NCI-H1092 treated with DMSO at 0.1 percent for 48 hours (cell line): ENCODE measurements around the gene TINAGL1.

Experiments used
- DNase-seq: peaks from one replicate; lab custom pipeline; 2025; lab: John Stamatoyannopoulos, UW

Gene TINAGL1, protein sequence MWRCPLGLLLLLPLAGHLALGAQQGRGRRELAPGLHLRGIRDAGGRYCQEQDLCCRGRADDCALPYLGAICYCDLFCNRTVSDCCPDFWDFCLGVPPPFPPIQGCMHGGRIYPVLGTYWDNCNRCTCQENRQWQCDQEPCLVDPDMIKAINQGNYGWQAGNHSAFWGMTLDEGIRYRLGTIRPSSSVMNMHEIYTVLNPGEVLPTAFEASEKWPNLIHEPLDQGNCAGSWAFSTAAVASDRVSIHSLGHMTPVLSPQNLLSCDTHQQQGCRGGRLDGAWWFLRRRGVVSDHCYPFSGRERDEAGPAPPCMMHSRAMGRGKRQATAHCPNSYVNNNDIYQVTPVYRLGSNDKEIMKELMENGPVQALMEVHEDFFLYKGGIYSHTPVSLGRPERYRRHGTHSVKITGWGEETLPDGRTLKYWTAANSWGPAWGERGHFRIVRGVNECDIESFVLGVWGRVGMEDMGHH

DNA sequence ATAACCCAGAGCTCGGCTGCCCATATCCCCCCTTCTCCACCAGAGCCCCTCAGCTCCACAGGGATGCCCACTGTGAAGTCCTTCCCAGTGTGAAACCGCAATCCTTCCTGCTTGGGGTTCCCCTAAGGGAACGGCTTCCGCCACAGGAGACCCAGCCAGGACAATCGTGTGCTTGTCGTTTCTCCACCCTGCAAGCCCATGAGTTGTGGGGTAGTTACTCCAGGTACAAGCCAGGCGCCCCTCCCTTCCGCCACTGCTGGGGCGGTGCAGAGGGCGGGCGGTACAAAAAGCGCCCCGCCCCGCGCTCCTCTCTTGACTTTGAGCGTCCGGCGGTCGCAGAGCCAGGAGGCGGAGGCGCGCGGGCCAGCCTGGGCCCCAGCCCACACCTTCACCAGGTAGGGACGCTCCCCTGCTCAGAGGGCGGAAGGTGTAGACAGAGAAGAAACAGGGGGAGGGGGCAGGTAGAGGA is at the start of gene TINAGL1:
Gene TINAGL1 (plus strand): TSS at position 315 of the 469 bp plus-strand sequence. CDS start 634 bp downstream, outside the sequence.
- DNase-seq: no peak

DNA sequence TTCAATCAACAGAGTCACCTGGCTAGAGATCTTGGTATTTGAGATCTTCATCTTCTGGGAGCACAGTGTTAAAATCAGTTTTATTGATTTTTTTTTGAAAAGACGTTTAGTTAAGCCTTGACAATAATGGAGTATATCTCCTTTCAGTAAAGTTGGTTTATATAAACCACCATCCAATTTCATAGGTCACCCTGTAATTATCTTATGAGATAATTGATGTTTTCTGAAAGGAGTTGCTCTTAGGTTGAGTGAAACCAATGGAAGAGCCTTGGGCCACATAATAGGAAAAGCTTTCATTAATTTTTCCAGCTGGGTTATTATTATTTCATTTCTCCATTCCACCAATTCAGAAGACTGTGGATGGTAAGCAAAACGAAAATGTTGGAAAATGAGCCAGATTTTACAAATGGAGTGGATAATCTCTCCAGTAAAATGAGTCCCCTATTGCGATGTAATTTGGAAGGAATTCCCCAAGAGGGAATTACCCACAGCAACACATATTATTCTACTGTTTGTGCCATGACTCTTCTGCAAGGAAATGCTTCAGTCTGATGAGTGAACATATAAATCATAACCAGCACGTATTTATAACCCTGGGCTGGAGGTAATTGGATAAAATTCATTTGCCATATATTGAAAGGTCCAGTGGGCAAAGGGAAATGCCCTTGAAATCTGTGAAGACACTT is 46.2 kb upstream of the TINAGL1 start:
- DNase-seq: no peak

DNA sequence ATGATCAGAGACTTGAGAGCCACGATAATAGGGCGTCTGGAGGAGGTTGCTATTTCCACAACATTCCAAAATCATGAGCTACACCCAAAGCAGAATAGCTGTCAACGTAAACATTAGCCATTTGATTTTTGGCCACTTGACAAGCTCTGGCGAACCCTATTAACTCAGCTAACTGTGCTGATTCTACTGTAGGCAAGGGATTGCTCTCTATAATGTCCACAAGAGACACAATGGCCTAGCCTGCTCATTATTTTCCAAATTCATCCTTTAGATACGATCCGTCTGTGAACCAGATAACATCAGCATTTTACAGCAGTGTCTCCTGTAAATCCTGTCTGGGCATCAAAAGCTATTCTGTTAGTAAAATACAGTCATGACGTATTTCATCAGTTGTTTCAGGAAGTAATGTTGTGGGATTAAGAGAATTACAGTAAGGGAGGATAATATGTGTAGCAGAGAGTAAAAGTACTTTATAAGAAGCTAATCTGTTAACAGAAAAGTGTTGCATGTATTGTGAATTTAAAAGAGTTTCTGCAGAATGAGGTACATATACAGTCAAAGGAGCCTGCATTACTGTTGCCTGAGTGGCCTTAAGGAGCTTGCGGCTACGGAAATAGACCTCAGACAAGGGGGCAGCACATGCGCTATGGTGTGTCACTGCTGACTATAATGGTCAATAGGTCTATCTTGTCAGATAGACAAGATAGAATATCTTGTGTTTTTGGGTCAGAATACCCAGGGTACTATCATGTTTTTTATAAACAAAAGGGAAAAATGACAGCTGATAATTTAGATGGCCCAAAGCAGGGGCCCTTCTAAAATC is 44.9 kb upstream of the TINAGL1 start:
- DNase-seq: no peak

- no peak for DNase-seq
Observed at GRCh38 chr1:31532173-31532572, 44.1 kb upstream of the TINAGL1 start.

- DNase-seq: no peak
Observed at GRCh38 chr1:31535561-31535960, 40.8 kb upstream of the TINAGL1 start.

GRCh38 chr1:31539329-31539728 is 37.0 kb upstream of the TINAGL1 start:
- no peak for DNase-seq

- no peak for DNase-seq
Observed at GRCh38 chr1:31541194-31541593, 35.1 kb upstream of the TINAGL1 start.

DNA sequence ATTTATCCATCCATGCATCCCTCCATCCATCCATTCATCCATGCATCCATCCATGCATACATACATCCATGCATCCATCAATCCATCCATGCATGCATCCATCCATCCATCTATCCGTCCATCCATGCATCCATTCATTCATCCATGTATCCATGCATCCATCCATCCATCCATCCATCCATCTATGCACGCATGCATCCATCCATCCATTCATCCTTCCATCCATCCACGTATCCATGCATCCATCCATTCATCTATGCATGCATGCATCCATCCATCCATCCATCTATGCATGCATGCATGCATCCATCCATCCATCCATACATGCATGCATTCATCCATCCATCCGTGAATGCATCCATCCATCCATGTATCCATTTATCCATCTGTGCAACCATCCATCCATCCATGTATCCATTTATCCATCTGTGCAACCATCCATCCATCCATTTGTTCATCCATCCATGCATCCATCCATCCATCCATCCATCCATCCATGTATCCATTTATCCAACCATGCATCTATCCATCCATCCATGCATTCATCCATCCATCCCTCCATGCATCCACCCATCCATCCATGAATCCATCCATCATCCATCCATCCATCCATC is 30.3 kb upstream of the TINAGL1 start:
- no peak for DNase-seq

DNA sequence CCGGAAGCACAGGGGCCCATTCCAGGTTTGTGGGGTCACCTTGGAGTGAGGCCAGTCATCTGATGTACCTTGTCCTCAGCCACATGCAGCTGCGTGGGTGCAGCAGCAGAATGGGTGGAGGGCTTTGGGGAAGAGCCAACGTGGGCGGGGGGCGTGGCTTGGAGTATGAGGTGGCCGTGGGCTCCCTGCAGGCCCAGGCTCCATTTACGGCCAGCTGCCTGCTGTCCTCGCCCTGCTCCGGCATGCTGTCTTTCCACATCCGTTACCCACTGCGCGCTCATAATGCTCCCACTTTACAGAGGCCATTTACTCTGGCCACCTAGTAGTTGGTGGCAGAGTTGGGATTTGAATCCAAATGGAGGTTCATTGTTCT is 27.8 kb upstream of the TINAGL1 start:
- no peak for DNase-seq

GRCh38 chr1:31548907-31549808 is 27.2 kb upstream of the TINAGL1 start:
- peak; percentile 77 for DNase-seq

DNA sequence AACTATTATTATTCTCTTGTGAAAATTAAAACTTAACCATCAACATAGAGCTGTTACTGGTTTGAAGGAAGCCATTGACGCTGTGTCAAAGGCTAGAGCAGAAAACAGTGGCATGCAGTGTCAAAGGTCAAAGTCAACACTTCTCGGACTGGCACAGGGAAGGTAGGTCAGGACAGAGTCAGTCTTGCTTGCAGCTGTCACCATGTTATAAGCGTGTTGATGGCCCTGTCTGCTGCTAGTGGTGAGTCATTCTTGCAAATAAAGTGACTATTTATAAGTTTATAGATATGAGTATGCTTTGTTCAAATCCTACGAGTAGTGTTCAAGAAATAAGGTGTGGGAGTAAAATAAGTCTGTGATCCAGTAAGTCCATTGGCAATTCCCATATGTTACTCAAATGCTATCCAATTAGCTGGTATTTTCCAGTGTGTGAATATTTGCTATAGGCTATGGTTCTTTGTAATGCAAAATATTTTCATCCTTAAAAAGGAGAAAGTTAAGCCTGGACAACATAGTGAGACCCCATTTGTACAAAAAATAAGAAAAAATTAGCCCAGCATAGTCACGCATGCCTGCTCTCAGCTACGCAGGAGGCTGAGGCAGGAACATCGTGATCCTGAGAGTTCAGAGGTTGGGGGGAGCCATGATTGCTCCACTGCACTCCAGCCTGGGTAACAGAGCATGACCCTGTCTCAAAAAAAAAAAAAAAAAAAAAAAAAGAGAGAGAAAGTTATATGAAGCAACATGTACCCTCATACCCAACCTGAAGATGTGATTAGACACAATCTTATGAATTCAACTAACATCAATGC is 26.3 kb upstream of the TINAGL1 start:
- DNase-seq: no peak

GRCh38 chr1:31551208-31551607 is 25.1 kb upstream of the TINAGL1 start:
- DNase-seq: no peak

- DNase-seq: no peak
Observed at GRCh38 chr1:31552489-31552888, 23.8 kb upstream of the TINAGL1 start.

GRCh38 chr1:31556481-31557006 is 19.8 kb upstream of the TINAGL1 start:
- no peak for DNase-seq

DNA sequence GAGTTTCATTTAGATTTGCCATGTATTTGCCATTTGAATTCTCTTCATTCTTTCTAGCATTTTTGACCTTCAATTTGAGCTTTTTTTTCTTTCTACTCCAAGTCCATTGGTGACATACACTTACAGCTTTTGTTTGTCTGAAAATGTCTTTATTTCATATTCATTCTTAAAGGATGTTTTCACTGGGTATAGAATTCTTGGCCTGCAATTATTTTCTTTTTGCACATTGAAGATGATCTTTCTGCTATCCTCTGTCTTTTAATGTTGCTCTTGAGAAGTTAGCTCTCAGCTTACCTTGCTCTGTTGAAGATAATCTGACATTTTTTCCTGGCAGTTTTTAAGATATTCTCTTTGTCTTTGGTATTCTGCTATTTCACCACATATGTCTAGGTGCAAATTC is 16.6 kb upstream of the TINAGL1 start:
- DNase-seq: no peak

DNA sequence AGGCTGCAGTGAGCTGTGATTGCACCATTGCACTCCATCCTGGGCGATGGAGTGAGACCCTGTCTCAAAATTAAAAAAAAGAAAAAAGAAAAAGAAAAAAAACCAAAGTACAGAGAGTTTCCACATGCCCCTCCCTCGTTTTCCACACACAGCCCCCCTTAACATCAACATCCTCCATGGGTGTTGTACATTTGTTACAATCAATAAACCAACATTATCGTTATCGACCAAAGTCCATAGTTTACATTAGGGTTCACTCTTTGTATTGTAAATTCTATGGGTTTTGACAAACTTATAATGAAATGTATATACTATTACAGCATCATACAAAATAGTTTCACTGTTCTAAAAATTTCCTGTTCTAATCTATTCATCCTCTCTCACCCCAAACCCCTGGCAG is 15.9 kb upstream of the TINAGL1 start:
- DNase-seq: no peak

DNA sequence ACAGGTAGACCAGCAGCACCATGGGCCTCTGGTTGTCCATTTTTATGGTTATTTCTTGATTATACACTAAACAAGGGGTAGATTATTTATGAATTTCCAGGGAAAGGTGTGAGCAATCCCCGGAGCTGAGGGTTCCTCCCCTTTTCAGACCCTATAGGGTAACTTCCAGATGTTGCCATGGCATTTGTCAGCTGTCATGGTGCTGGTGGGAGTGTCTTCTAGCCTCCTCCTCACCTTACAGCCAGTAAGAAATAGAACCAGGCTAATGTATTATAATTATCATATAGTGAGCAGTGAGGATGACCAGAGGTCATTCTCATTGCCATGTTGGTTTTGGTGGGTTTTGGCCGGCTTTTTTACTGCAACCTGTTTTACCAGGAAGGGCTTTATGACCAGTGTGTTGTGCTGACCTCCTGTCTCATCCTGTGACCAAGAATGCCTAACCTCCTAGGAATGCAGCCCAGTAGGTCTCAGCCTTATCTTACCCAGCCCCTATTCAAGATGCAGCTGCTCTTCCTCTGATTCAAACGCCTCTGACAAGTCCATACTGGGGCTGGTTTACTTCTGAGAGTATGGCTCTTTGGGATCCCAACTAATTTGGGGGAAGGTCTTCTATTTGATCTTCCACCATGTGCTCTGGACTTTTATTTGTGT is 13.5 kb upstream of the TINAGL1 start:
- no peak for DNase-seq

DNA sequence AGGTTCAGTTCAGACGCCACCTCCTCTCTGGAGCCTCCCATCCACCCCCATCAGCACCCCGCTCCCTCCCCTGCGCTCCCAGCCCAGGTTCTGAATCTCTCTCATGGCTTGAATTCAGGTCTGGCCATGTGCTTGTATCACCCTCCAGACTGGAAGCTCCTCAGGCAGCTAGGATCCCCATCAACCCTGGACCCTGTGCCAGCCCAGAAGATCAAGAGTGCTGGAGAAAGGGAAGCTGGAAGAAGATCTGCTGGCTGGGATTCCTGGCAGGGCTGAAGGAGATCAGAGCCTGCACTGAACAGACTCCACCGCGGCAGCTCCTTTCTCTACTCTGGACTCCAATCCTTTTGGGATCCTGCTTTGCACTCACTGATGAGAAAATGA is 11.7 kb upstream of the TINAGL1 start:
- DNase-seq: no peak

GRCh38 chr1:31567956-31568570 is 8.3 kb upstream of the TINAGL1 start:
- no peak for DNase-seq
